RKO (cell line): ENCODE data around the gene TAF1A.

Experiments used
- DNase-seq: peaks from one replicate; pipeline ENCODE4 v3.0.0-alpha.2; 2016; ENCODE audit warnings: low spot score

TAF1A gene

GRCh38 chr1:222535455-222535854, 54.3 kb downstream of the TAF1A start:
- DNase-seq, result no peak

GRCh38 chr1:222530852-222531251, 58.9 kb downstream of the TAF1A start:
- no peak for DNase-seq

DNA sequence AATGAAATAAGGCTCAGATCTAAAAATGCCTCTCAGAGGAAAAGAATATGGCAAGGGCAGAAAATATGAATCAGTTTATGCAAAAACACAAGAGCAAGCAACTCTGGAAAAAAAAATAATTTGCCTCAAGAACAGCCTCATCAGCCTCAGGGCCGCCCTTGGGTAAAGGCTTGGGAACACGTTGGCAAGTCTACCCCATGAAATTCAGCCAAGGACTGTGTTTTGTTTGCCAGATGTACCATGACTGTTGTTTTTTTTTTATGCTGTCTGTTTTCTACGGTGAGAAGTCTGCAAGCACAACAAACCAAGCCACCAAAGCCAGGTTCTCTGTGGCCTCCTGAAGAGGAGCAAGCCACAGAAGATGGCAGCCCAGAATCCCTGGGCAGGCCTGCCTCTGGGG, 59.8 kb downstream of the TAF1A start:
- DNase-seq, result no peak

DNA sequence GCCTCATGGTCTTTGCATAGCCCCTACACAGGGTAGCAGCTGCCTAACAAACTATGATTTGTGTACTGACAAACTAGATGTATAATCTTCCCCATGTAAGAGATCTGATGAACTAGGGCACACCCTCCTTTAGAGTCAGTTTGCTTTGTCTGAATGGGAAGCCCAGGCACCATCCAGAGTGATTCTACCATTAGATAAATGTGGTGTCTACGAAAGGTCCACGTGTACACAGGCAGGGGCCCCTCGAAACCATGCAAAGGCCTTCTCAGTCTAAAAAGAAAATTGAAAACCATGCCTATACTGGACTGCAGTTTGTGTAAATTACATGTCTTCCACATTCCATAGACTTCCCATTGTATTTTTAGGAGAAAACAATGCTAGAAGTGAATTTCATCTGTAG, 60.6 kb downstream of the TAF1A start:
- no peak for DNase-seq

GRCh38 chr1:222525951-222526350, 63.8 kb downstream of the TAF1A start:
- no peak for DNase-seq

GRCh38 chr1:222523852-222524251, 65.9 kb downstream of the TAF1A start:
- DNase-seq, result no peak

GRCh38 chr1:222522105-222522915, 67.4 kb downstream of the TAF1A start:
- no peak for DNase-seq

DNA sequence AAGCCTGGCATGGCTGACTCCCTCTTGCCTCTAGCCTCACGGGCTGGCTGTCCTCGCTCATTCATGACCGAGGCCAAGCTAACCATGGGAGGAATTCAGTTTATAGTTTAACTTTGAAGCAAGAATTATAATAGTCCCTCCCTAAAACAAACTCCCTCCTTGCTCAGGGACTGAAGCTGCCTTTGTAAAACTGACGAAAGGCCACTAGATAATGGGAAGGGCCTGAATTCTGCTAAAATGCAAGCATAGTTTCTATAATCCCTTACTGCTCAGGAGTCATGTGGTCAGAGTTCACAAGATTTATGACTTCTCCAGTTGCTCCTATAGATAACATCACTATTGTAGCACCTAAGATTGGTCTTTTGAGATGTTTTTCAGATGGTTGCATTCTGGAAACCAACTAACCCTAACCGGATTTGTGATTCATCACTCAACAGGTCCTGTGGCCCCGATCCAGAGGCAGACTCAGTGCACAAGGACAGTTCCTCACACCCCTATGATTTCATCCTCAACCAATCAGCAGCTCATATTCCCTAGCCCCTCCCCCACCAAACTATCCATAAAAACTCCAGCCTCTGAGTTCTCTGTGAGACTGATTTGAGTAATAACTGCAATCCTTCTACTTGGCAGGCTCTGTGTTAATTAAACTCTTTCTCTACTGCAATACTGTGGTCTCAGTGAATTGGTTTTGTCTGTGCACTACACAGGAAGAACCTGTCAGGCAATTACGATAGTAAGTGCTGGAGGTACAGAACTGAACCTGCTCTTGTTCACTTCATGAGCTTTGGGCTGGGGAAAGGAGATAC, 68.2 kb downstream of the TAF1A start:
- peak; percentile 75 for DNase-seq
